CD4-positive, alpha-beta T cell treated with Interleukin-6 for 4 hours (primary cell): Measurements from ENCODE around the gene TMEM161B.
"Not testable (repeated sequence)": the region's sequence is repeated elsewhere in the genome, so short reads cannot be mapped to it uniquely, and the experiment has no call there.

Experiments used
- DNase-seq: peaks from one replicate; pipeline ENCODE4 v3.0.0-alpha.2; 2020; ENCODE audit warnings: mixed read lengths

The TMEM161B gene

DNA sequence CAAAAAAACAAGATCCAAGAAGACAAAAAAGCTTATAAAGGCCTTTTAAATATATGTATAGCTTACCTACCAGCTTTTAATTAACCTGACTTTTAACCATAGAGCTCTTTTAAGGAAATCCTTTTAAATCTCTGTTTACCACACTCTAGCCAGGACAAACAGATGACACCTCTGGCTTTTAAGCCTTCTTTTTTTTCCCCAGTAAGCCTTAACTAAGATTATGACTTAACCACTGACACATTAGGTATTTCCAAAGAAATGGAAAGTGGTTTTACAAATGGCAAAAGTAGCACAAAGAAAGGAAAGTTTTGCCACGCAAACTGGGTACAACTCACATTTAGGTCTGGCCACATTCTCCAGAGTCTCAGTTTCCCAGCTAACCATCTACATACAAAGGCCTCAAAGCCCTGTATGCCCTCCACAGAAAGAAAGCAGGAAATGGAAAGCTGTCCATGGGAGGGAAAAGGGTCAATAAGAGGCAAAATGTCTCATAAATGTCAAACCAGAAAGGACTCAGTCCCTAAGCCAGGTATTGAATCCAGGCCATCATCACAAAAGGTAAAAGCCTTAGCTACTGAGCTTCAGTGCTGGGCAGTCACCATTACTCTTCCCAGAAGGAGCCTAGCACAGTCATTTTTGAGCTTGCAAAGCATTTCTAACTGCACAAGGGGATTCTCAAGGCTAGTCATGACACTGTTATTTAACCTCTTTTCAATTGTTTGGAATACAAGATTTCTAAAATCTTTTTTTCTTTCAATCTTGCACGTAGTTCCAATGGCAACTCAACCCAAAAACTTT, 19.7 kb downstream of the TMEM161B start:
- DNase-seq, result no peak

GRCh38 chr5:88248094-88248493, 20.6 kb downstream of the TMEM161B start:
- DNase-seq, result no peak

DNA sequence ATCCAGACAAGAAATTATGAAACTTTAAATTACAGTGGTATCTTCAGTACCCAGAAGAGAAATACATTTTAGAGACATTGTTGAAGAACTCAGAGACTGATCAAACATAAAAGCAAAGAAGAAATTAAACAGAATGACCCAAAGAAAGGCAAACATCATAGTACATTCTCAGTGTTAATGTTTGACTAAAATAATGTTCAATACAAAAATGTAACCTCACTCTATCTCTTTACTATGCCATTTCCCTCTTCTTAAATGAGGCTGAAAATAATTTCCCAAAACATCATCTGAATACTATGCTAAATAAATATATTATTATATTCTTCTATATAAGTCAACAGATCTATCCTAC, 22.8 kb downstream of the TMEM161B start:
- DNase-seq, result no peak

GRCh38 chr5:88245241-88245892, 23.3 kb downstream of the TMEM161B start:
- no peak for DNase-seq

GRCh38 chr5:88244686-88245085, 24.0 kb downstream of the TMEM161B start:
- no peak for DNase-seq

- DNase-seq, result not testable (repeated sequence)
Measured at GRCh38 chr5:88243493-88243892, 25.2 kb downstream of the TMEM161B start.

DNA sequence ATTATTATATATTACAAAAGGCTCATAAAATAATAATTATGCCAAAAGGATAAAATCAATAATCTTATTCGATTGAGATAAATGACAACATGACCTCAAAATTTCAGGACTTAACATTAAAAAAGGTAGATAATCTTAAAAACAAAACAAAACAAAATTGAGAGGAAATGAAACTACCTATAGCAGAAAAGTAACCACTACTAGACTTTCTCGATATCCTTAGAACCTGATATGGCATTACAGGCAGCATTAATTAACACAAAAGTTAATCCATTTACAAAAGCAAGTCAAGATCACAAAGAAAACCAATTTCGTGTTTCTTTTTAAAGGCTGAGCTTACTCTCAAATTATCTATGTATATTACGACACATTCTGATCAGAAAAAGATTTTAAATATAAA, 29.9 kb downstream of the TMEM161B start:
- no peak for DNase-seq

GRCh38 chr5:88236866-88237642, 31.6 kb downstream of the TMEM161B start:
- no peak for DNase-seq

DNA sequence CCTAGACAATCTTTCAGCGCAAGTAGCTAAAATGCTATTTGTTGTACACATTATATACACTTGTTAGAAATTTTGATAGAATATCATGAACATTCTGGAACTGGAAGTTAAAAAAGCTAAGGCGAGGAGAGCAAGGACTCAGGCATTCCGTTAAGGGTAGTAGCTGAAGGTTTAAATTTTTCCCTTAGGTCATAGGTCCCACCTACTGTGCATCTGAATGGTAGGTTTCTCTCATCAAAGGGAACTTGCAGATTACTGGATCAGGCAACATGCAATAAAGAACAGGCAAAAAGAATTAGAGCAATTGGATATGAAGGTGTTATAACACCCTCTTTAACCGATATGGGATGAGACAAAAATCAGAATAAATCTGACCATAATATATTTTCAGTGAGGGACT, 32.8 kb downstream of the TMEM161B start:
- no peak for DNase-seq

GRCh38 chr5:88235346-88235745, 33.3 kb downstream of the TMEM161B start:
- DNase-seq, result no peak

GRCh38 chr5:88230546-88231066, 38.0 kb downstream of the TMEM161B start:
- no peak for DNase-seq

DNA sequence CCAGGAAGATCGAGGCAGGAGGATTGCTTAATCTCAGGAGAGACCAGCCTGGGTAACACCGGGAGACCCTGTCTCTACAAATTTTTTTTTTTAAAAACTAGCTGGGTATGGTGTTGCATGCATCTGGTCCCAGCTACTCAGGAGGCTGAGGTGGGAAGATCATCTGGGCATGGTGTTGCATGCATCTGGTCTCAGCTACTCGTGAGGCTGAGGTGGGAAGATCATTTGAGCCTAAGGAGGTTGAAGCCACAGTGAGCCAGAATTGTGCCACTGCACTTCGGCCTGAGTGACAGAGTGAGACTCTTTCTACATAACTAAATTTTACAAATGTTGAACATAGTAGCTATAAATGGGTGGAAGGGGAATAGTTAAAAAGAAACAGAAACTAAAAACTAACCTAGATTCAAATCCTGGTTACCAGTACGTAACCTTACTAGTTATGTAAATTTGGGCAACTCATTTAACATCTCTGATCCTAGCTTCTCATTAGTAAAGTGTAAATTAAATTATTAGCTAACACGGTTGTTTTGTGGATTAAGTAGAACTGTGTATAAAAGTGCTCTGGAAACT, 41.7 kb downstream of the TMEM161B start:
- DNase-seq, result no peak

GRCh38 chr5:88214655-88215054, 54.0 kb downstream of the TMEM161B start:
- no peak for DNase-seq

GRCh38 chr5:88207575-88207974, 61.1 kb downstream of the TMEM161B start:
- no peak for DNase-seq

GRCh38 chr5:88203981-88204750, 64.5 kb downstream of the TMEM161B start:
- peak; percentile 7 for DNase-seq

DNA sequence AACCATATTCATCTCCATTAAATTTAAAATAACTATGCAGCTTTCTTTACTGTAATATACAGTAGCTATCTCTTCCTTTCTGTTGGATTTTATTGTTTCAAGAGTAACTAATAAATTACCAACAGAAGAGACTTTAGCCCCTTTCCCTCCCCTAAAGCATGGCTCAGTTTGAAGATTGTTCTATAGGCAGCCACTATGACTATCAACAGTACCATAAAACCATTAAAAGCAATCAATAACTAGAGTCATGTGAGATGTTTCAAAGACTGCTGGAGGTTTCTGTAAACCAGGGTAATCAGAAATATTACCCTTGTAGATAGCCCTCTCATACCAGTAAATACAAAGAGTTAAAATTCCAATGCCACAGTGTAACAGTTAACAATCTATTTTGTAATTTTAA, 73.0 kb downstream of the TMEM161B start:
- DNase-seq, result no peak

GRCh38 chr5:88193896-88194295, 74.7 kb downstream of the TMEM161B start:
- DNase-seq, result no peak

- no peak for DNase-seq
Measured at GRCh38 chr5:88190106-88190834, 78.4 kb downstream of the TMEM161B start.

GRCh38 chr5:88189484-88189883, 79.2 kb downstream of the TMEM161B start:
- DNase-seq, result not testable (repeated sequence)

DNA sequence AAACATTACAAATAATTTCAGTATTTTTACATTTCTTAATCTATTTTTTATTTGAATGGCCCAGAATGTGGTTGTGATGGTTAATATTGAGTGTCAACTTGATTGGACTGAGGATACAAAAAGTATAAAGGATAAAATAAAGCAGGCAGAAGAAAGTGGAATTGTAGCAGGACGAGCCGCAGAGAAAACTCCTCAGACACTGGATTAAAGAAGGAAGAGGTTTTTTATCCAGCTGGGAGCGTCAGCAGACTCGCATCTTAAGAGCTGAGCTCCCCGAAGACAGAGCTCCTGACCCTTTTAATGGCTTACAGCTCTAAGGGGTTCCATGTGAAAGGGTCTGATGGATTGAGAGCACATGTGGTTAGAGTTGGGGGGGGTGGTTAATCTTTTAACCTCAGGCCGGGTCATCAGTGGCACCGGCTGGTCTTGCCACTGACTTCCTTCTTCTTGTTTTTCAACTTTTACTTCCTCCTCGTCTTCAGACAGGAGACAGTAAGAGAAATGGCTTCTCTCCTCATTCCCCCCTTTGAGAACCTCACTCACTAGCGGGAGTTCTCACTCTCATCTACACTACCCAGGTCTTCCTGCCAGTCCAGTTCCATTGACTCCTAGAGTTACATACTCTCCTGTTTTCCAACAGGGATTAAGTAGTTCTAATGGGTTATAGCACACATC, 80.0 kb downstream of the TMEM161B start:
- no peak for DNase-seq

DNA sequence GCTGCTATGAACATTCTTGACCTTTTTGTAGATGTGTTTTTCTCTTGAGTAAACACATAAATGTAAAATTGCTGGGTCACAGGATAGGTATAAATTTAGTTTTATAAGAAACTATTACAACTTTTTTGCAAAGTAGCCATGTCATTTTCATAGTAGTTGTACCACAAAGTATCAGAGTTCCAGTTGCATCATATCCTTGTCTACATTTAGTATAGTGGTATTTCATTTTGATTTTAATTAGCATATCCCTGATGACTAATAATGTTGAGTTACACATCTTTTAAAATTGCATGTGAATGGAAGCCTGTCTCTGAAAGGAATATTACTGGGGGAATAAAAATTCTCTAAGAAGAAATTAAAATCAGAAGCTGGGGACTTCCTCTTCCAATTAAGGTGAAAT, 85.4 kb downstream of the TMEM161B start:
- no peak for DNase-seq
